ENCODE data around the gene AJM1. TPM values are rescaled to one million over a fixed set of nuclear protein-coding genes. Genes with fewer than 3 reads are reported as not detected.

The AJM1 gene
- total RNA-seq, 2 donors from 2014 or later, result 11.5 to 17.1 TPM

GRCh38 chr9:136856541-136857141, 14.4 kb downstream of the AJM1 start:
- peaks cover 2% of the 10 kb centered on the region for H3K36me3 ChIP-seq
- H3K27me3 ChIP-seq, result no peaks in the 10 kb centered on the region
- H3K4me3 ChIP-seq, result no peak overlapping the region
- H3K4me1 ChIP-seq, result peaks cover 34% of the 10 kb centered on the region
- peak overlapping the region in 1 of 2 donors; percentile 88 for H3K9ac ChIP-seq (ENCODE audit: low read depth in 2 of 2, low read length in 2 of 2)
- TF ChIP-seq CTCF (IDR thresholded peaks at IDR 0.05), result no peak
- DNase-seq, result peak; percentile 22
- H3K27ac ChIP-seq, result no peak overlapping the region
- intact Hi-C loops (cut with DNase I), result no loop called here
- H3K9me3 ChIP-seq, result no peaks in the 10 kb centered on the region

- no peaks in the 10 kb centered on the region for H3K9me3 ChIP-seq
- no peak for TF ChIP-seq CTCF (IDR thresholded peaks at IDR 0.05)
Observed at GRCh38 chr9:136857166-136857565, 14.9 kb downstream of the AJM1 start.

GRCh38 chr9:136857581-136858412, 15.5 kb downstream of the AJM1 start:
- no peak overlapping the region for H3K4me3 ChIP-seq
- peaks cover 34% of the 10 kb centered on the region for H3K4me1 ChIP-seq
- no peaks in the 10 kb centered on the region for H3K27me3 ChIP-seq
- peak; percentile 86 for DNase-seq
- intact Hi-C loops (cut with DNase I), result no loop called here
- no peak for TF ChIP-seq CTCF (IDR thresholded peaks at IDR 0.05)
- no peaks in the 10 kb centered on the region for H3K9me3 ChIP-seq
- H3K36me3 ChIP-seq, result peaks cover 5% of the 10 kb centered on the region
- H3K27ac ChIP-seq, result peak overlapping the region; percentile 97
- peak overlapping the region; percentile 73 to 88 for H3K9ac ChIP-seq (ENCODE audit: low read depth in 2 of 2, low read length in 2 of 2)

More at GRCh38 chr9:136857166-136857565, 14.9 kb downstream of the AJM1 start:
- Histone ChIP-seq H3K36me3 (peaks cover 2% of the 10 kb centered on the region), H3K4me3 (no peak overlapping the region), H3K4me1 (peaks cover 34% of the 10 kb centered on the region), H3K9ac (ENCODE audit: low read depth in 2 of 2, low read length in 2 of 2) (peak overlapping the region in 1 of 2 donors; percentile 88), H3K27me3 (no peaks in the 10 kb centered on the region), H3K27ac (peak overlapping the region; percentile 97)
- intact Hi-C loops (cut with DNase I), result no loop called here
- peak; percentile 22 for DNase-seq

- peak; percentile 32 for DNase-seq
- H3K9ac ChIP-seq (ENCODE audit: low read depth in 2 of 2, low read length in 2 of 2), result peak overlapping the region; percentile 73 to 88
- peak overlapping the region; percentile 97 for H3K27ac ChIP-seq
- no peaks in the 10 kb centered on the region for H3K9me3 ChIP-seq
- no peaks in the 10 kb centered on the region for H3K27me3 ChIP-seq
- intact Hi-C loops (cut with DNase I), result no loop called here
- peaks cover 11% of the 10 kb centered on the region for H3K36me3 ChIP-seq
- no peak for TF ChIP-seq CTCF (IDR thresholded peaks at IDR 0.05)
- peaks cover 34% of the 10 kb centered on the region for H3K4me1 ChIP-seq
- no peak overlapping the region for H3K4me3 ChIP-seq
Observed at GRCh38 chr9:136858452-136858843, 16.2 kb downstream of the AJM1 start.

GRCh38 chr9:136858844-136859757, 16.8 kb downstream of the AJM1 start:
- TF ChIP-seq CTCF (IDR thresholded peaks at IDR 0.05), result no peak
- no peaks in the 10 kb centered on the region for H3K9me3 ChIP-seq
- peak overlapping the region; percentile 97 for H3K27ac ChIP-seq
- H3K4me1 ChIP-seq, result peaks cover 34% of the 10 kb centered on the region
- no peak overlapping the region for H3K4me3 ChIP-seq
- H3K27me3 ChIP-seq, result no peaks in the 10 kb centered on the region
- DNase-seq, result peak; percentile 94
- H3K9ac ChIP-seq (ENCODE audit: low read depth in 2 of 2, low read length in 2 of 2), result peak overlapping the region; percentile 73 to 88
- peaks cover 15% of the 10 kb centered on the region for H3K36me3 ChIP-seq
- intact Hi-C loops (cut with DNase I), result no loop called here
